HG02571 (cell line): ENCODE measurements around the gene SPIN4.
A peak's percentile ranks its signal among the peaks of the same experiment; 100 is the strongest.
"Not testable (repeated sequence)": the region's sequence is repeated elsewhere in the genome, so short reads cannot be mapped to it uniquely, and the experiment has no call there.

Experiments used
- ATAC-seq: cut with Tn5 transposase; IDR thresholded peaks from one replicate; pipeline ENCODE4 v1.9.1; 2021; ENCODE audit warnings: mild to moderate bottlenecking, moderate library complexity; ENCODE audit not compliant: unreplicated experiment

SPIN4 gene

DNA sequence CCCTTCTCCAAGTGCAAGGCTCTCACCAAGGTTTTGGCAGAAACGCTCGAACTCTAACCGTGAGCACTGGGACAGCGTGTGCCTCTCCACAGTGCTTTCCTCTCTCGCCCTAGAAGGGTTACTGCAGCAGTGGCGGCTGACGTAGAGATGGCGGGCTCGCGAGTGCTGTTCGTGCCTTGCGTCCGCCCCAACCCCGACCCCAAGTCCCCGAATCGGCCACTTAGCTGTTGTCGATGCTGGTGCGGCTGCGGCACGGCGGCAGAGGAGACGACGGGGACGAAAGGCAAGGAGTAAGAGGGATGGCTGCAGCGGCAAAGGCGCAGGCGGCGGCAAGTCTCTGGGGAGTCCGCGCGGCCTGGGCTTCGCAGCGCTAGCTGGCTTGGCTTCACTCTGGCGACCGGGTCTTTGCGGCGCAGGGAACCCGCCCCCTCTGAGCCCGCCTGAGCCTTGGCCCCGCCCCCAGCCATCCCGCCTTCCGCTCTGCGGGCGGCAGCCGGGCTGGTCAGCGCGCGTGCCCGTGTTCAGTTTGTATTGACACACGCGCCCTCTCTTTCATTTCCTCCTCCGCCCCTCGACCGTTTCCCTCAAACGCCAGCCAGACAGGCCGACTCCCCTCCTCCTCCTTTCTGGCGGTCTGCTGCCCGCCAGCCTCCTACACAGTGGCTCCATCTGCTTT lies at the start of gene SPIN4:
SPIN4 (minus strand) TSS at position 392 of the 676 bp plus-strand sequence. CDS start 513 bp downstream, outside the sequence.
- ATAC-seq: peak; percentile 93

DNA sequence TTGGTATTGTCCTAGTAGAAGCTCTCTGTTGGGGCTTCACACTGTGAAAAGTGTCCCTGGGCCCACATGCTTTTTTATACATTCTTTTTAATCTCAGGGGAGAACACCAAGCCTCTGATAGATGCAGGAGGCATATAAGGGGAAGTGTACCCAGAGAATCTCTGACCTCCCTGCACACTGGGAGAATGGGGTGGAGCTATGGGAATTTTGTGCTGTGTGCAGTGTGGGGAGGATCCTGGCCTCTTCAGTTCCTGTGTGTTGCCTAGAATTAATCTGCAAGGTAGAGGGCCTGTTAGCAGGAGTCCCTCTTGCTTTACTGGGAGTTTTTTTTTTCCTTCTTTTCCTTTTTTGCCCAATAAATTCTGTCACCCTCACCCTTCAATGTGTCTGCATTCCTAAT lies 49.2 kb upstream of the SPIN4 start:
- no peak for ATAC-seq

DNA sequence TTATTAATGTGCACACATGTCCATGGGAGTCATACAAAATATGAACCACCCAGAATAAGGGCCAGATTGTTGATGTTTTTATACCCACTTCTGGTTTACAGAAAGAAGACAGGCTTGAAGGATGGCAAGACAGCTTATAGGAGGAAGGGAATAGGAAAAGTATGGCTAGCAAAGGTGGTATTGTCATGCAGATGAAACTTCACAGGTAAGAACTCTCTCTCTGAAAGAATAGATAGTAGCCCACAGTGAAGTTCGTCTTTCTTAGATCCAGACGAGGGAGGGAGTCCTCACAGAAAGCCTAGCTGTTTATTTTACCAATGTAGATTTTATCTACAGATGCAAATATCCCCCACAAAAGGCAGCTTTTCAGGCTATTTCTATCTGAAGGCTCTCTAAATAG lies 43.7 kb upstream of the SPIN4 start:
- no peak for ATAC-seq

DNA sequence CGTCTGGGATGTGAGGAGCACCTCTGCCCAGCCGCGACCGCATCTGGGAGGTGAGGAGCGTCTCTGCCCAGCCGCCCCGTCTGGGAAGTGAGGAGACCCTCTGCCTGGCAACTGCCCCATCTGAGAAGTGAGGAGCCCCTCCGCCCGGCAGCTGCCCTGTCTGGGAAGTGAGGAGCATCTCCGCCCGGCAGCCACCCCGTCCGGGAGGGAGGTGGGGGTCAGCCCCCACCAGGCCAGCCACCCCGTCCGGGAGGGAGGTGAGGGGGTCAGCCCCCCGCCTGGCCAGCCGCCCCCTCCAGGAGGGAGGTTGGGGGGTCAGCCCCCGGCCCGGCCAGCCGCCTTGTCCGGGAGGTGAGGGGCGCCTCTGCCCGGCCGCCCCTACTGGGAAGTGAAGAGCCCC lies 42.0 kb upstream of the SPIN4 start:
- not testable (repeated sequence) for ATAC-seq

DNA sequence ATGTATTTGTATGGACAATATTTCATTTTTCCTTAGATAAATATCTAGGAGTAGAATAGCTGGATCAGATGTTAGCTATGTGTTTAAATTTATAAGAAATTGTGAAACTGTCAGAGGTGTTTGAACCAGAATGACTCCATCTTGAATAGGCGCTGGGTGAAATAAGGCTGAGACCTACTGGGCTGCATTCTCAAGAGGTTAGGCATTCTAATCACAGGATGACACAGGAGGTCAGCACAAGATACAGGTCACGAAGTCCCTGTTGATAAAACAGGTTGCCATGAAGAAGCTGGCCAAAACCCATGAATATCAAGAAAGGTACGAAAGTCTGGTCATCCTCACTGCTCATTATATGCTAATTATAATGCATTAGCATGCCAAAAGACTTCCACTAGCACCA lies 36.3 kb upstream of the SPIN4 start:
- no peak for ATAC-seq

DNA sequence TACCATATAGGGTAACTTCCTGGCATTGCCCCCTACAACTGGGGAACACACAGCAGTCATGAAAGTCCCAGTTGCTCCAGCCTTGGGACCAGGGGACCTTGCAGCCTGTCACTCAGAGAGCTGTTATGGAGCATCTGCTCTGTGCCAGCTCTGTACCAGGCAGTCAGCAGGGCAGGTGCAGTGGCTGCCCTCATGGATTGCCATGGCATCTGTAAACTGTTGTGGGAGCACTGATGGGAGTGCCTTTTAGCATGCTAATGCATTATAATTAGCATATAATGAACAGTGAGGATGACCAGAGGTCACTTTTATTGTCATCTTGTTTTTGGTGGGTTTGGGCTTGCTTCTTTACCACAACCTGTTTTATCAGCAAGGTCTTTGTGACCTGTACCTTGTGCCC lies 33.1 kb upstream of the SPIN4 start:
- ATAC-seq: not testable (repeated sequence)

DNA sequence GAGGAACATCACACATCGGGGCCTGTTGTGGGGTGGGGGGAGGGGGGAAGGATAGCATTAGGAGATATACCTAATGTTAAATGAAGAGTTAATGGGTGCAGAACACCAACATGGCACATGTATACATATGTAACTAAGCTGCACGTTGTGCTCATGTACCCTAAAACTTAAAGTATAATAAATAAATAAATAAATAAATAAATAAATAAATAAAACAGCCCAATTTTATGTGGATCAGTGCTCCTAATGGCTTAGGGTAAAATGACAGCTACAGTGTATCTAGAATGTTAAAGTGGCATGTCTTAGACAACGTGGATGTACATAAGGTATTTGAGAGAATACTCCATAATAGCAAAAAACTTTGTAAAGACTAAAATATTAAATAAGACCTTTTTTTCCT lies 21.9 kb upstream of the SPIN4 start:
- not testable (repeated sequence) for ATAC-seq

DNA sequence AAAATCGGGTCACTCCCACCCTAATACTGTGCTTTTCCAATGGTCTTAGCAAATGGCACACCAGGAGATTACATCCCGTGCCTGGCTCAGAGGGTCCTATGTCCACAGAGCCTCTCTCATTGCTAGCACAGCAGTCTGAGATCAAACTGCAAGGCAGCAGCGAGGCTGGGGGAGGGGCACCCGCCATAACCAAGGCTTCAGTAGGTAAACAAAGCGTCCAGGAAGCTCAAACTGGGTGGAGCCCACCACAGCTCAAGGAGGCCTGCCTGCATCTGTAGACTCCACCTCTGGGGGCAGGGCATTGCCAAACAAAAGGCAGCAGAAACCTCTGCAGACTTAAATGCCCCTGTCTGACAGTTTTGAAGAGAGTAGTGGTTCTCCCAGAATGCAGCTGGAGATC lies 16.6 kb upstream of the SPIN4 start:
- ATAC-seq: not testable (repeated sequence)

DNA sequence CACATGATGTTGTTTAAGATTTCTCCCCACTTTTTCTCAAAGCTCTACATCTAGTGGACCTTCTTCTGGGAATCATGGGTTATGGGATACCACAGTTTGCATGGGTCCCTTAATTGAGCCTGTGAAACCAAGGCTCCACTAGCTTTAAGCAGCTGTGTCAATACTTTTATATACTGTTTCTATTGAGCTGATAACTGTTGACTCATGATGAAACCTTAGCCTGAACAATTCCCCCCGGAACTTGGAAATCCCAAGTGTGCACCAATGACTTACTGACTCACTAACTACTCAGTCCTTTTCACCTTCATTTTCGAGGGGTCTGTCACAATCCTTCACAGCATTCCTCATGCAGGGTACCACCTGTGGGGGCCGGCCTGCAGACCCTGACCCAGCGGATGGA lies 12.7 kb upstream of the SPIN4 start:
- ATAC-seq: no peak

DNA sequence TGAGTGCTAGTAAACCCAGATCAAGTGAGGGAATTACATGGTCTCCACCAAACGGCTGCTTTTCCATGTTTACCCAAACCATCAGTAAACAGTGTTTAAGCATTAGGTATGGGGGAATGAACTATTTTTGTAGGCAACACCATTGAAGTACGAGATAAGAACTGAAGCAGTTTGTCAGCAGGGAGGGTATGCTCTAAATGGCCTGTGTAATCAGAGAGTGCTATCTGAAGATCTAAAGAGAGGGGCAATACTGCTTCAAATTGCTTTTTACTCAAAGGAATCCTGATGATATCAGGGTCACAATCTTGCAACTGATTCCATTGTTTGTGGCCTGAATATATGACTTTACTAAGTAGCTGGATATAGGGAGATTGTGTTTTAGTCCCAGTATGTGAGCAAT lies 10.4 kb upstream of the SPIN4 start:
- no peak for ATAC-seq

DNA sequence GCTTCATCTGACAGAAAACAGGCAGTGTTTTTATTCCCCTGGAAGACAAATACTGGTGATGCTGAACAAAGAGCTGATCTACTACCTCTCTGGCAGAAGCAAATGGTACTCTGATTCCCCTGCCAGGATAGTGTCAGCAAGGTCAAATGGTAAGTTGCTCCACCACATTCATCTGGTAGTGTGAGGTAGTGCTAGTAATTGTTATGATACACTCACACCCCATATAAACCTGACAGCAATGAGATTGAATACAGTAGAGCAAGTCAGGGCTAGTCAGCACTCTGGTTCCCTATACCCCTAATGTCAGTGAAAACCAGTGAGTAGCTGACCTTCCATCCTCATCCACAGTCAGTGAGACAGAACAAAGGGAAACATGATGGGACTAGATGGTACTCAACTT lies 3.4 kb upstream of the SPIN4 start:
- no peak for ATAC-seq

DNA sequence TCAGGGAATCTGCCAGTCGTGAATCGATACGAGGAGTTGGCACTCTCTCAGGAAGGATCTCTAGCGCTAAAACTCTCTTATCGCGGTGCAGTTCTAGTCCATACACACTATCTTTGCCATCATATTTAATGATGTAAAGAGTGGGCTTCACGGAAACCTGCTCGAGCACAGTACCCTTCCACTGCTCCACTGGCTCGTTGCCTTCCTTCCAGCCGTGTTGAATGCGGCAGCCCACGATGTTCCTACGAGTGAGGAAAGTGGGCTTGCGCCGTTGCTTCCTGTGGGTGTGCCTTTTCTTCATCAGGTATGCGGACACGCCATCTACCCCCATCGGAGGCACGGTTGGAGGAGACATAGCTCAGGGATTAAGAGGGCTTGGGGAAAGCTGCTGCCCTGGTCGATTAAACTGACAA lies 661 bp downstream of the SPIN4 start:
- ATAC-seq: peak; percentile 42

DNA sequence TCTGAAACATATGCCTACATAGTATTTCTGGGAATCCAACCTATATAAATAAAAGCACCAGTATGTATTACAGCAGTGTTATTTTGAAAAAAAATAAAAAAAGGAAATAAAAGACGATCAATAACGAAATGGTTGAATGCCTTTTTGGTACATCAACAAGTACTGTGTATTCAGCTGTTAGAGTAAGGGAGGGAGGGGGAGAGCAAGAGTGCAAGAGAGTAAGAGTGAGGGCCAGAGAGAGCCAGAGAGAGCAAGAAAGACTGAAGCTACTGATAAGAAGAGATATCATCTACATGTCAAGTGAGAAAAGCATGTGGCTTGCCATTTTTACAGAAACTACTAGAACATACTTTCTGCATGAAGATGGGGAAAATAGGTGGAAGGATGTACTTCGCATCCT lies 1.8 kb downstream of the SPIN4 start:
- no peak for ATAC-seq

DNA sequence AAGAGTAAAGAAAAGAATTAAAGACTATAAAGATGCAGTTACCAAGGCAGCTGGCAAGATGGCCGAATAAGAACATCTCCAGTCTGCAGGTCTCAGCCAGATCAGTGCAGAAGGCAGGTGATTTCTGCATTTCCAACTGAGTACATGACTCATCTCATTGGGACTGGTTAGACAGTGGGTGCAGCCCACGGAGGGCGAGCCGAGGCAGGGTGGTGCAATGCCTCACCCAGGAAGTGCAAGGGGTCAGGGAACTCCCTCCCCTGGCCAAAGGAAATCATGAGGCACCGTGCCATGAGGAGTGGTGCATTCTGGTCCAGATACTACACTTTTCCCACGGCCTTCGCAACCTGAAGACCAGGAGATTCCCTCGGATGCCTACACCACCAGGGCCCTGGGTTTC lies 20.5 kb downstream of the SPIN4 start:
- ATAC-seq: no peak

DNA sequence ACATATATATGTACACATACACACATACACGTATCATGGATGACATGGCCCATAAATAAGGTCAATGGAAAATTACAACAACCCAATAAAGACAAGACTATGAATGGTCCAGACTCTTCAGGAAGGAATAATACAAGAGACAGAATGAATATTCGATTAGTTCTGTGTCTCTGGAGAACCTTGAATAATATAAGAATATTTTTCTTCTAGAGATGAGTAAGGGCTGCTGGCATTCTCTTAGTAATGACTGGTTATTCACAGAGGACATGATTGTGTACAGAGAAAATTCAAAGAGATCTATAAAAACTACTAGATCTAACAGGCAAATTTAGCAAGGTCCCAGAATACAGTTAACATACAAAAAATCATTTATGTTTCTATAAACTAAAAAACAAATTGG lies 23.3 kb downstream of the SPIN4 start:
- ATAC-seq: no peak

DNA sequence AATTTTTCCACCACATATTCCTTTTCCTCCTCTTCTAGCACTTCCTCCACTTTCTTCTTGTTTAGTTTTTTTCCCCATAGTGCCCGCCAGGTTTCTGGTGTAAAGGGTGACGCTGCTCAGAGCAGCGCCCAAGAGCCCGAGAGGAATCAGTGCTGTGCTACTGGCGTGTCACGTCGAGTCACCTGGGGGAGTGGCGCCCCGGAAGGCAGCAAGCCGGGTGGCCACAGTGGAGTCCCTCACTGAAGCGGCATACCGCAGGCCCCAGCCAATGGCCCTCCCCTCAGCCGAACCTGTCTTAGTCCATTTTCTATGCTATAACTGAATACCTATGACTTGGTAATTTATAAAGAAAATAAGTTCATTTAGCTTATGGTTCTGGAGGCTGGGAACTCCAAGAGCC lies 51.5 kb downstream of the SPIN4 start:
- no peak for ATAC-seq
